ENCODE measurements around the gene ATP10A. TPM values are rescaled to one million over a fixed set of nuclear protein-coding genes. Genes with fewer than 3 reads are reported as not detected.

ATP10A gene
- total RNA-seq, 1 experiment from 2014 or later: not detected

DNA sequence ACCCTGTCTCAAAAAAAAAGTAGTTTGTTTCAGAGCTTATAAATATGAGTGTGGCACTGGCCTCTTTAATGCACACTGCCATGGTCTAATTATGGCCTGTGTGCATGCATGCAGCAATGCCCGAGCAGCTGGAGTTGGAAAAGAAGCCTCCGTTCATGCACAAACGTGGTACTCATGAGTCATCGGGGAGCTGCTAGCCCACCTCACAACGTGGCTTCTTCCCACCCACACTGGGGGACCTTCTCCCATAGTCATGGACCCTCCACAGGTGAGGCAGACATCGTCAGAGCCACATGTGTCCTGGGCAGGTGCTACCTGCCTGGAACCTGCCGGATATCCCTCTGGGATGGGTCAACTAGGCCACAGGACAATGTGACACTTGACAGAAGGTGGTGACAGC lies 66.7 kb downstream of the ATP10A start:
- Histone ChIP-seq H3K4me3 (ENCODE audit: low read length) (no peak overlapping the region), H3K79me2 (ENCODE audit: low read length) (no peaks in the 10 kb centered on the region), H3K9me3 (ENCODE audit: low read length) (peaks cover 6% of the 10 kb centered on the region), H3K4me1 (ENCODE audit: low read length) (no peaks in the 10 kb centered on the region), H2AFZ (ENCODE audit: low read length) (no peak overlapping the region), H4K20me1 (ENCODE audit: insufficient read depth, low read depth, low read length) (no peaks in the 10 kb centered on the region), H3K9ac (ENCODE audit: low read length) (no peak overlapping the region), H3K27me3 (ENCODE audit: low read length) (no peaks in the 10 kb centered on the region), H3K27ac (ENCODE audit: low read length) (no peak overlapping the region), H3K36me3 (ENCODE audit: insufficient read depth, low read length) (no peaks in the 10 kb centered on the region), H3K4me2 (ENCODE audit: low read depth, low read length, poor library complexity, severe bottlenecking) (no peak overlapping the region), H3K9me2 (replicated peaks; ENCODE audit: insufficient read depth, low read length) (no peaks in the 10 kb centered on the region)
- DNase-seq: no peak

DNA sequence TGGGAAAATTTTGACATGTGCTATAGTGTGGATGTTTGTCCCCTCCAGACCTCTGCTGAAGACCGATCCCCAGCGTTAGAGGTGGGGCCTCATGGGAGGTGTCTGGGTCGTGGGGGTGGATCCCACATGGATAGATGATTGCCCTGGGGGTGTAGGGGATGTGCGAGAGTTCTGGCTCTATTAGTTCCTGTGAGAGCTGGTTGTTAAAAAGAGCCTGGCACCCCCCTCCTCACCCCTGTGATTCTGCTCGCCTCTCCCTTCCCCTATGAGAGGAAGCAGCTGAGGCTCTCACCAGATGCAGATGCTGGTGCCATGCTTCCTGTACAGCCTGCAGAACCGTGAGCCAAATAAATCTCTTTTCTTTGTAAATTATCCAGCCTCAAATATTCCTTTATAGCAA lies 67.4 kb downstream of the ATP10A start:
- peaks cover 6% of the 10 kb centered on the region for H3K9me3 ChIP-seq (ENCODE audit: low read length)
- no peak overlapping the region for H3K9ac ChIP-seq (ENCODE audit: low read length)
- no peaks in the 10 kb centered on the region for H3K36me3 ChIP-seq (ENCODE audit: insufficient read depth, low read length)
- H4K20me1 ChIP-seq (ENCODE audit: insufficient read depth, low read depth, low read length): no peaks in the 10 kb centered on the region
- H2AFZ ChIP-seq (ENCODE audit: low read length): no peak overlapping the region
- H3K4me2 ChIP-seq (ENCODE audit: low read depth, low read length, poor library complexity, severe bottlenecking): no peak overlapping the region
- H3K4me3 ChIP-seq (ENCODE audit: low read length): no peak overlapping the region
- no peaks in the 10 kb centered on the region for H3K4me1 ChIP-seq (ENCODE audit: low read length)
- no peaks in the 10 kb centered on the region for H3K79me2 ChIP-seq (ENCODE audit: low read length)
- H3K27ac ChIP-seq (ENCODE audit: low read length): no peak overlapping the region
- H3K27me3 ChIP-seq (ENCODE audit: low read length): no peaks in the 10 kb centered on the region
- DNase-seq: no peak
- H3K9me2 ChIP-seq (replicated peaks; ENCODE audit: insufficient read depth, low read length): no peaks in the 10 kb centered on the region

DNA sequence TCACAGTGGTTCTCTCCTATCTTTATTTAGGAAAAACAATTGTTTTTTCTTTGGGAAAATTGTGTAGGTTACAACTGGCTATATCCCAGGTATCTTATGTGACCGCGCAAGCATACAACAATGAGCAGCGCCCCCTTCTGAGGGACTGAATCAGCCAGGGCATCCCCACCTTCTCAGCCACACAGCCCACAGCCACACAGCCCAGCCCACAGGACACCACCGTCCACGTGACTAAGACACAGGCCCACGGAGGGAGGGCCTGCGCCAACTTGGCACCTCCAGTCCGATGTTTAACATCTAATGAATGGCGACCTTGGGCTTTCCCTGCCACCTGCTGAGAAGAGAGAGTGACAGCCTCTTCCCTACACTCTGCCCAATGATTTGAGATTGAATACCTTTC lies 68.1 kb downstream of the ATP10A start:
- H3K9me3 ChIP-seq (ENCODE audit: low read length): peaks cover 6% of the 10 kb centered on the region
- DNase-seq: no peak
- H3K4me1 ChIP-seq (ENCODE audit: low read length): no peaks in the 10 kb centered on the region
- H4K20me1 ChIP-seq (ENCODE audit: insufficient read depth, low read depth, low read length): no peaks in the 10 kb centered on the region
- H3K4me2 ChIP-seq (ENCODE audit: low read depth, low read length, poor library complexity, severe bottlenecking): no peak overlapping the region
- no peak overlapping the region for H3K4me3 ChIP-seq (ENCODE audit: low read length)
- no peaks in the 10 kb centered on the region for H3K79me2 ChIP-seq (ENCODE audit: low read length)
- H3K27me3 ChIP-seq (ENCODE audit: low read length): no peaks in the 10 kb centered on the region
- H3K9ac ChIP-seq (ENCODE audit: low read length): no peak overlapping the region
- H2AFZ ChIP-seq (ENCODE audit: low read length): no peak overlapping the region
- no peaks in the 10 kb centered on the region for H3K9me2 ChIP-seq (replicated peaks; ENCODE audit: insufficient read depth, low read length)
- no peaks in the 10 kb centered on the region for H3K36me3 ChIP-seq (ENCODE audit: insufficient read depth, low read length)
- H3K27ac ChIP-seq (ENCODE audit: low read length): no peak overlapping the region

DNA sequence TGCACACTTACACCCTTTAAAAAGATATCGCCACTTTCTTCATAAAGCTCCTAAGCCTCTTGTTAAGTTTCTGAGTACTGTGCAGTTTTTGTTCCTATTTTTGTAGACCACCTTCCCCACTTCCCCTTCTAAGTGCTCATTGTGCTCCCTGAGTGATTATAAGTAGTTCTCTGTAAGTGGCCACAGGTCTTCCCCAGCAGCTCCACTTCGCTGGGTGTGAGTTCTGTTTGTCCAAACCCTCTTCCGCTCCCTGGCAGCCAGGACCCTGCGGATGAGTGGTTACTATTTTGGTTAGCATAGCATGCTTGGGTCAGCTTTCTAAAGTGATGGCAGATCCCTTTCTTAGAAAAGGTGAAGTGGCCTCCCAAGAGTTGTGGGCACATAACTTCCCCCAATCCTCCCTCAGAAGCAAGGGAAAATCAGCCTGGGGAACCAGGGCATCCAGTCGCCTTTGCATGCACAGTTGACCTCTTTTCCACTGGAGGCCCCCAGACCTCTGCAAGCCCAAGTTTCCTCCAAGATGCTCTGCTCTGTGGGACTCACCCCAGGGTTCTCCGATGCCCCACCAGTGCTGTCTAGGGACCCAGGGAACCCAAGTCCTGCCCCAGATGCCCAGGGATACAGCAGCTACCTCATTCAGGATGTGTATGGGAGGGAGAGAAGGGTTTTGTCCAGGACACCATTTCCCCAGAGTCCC lies 69.6 kb downstream of the ATP10A start:
- H3K79me2 ChIP-seq (ENCODE audit: low read length): no peaks in the 10 kb centered on the region
- no peaks in the 10 kb centered on the region for H3K36me3 ChIP-seq (ENCODE audit: insufficient read depth, low read length)
- H4K20me1 ChIP-seq (ENCODE audit: insufficient read depth, low read depth, low read length): no peaks in the 10 kb centered on the region
- no peak for DNase-seq
- no peaks in the 10 kb centered on the region for H3K27me3 ChIP-seq (ENCODE audit: low read length)
- no peaks in the 10 kb centered on the region for H3K9me2 ChIP-seq (replicated peaks; ENCODE audit: insufficient read depth, low read length)
- no peak overlapping the region for H3K27ac ChIP-seq (ENCODE audit: low read length)
- H2AFZ ChIP-seq (ENCODE audit: low read length): no peak overlapping the region
- H3K4me1 ChIP-seq (ENCODE audit: low read length): no peaks in the 10 kb centered on the region
- no peak overlapping the region for H3K9ac ChIP-seq (ENCODE audit: low read length)
- H3K4me3 ChIP-seq (ENCODE audit: low read length): no peak overlapping the region
- H3K9me3 ChIP-seq (ENCODE audit: low read length): peaks cover 2% of the 10 kb centered on the region
- no peak overlapping the region for H3K4me2 ChIP-seq (ENCODE audit: low read depth, low read length, poor library complexity, severe bottlenecking)

DNA sequence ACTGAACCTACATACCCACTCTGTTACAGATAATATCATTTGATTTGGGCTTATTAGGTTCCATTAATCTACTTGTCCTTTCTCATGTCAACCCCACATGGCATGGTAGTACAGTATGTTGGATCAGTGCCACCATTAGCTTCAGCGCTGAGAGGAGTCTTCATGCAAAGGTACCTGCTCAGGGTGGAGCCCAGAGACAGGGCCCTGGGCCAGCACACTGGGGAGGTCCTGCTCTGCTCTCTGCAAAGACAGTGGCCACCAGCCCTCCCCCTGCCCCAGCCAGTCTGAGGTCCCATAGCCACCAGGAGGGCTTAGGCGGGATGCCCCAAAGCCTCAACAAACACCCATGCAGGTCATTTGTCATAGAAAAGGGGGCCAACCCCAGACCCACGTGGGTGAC lies 71.0 kb downstream of the ATP10A start:
- H3K27ac ChIP-seq (ENCODE audit: low read length): no peak overlapping the region
- no peaks in the 10 kb centered on the region for H3K36me3 ChIP-seq (ENCODE audit: insufficient read depth, low read length)
- H3K9ac ChIP-seq (ENCODE audit: low read length): no peak overlapping the region
- no peak for DNase-seq
- H3K4me3 ChIP-seq (ENCODE audit: low read length): no peak overlapping the region
- H2AFZ ChIP-seq (ENCODE audit: low read length): no peak overlapping the region
- no peaks in the 10 kb centered on the region for H3K9me2 ChIP-seq (replicated peaks; ENCODE audit: insufficient read depth, low read length)
- H3K4me2 ChIP-seq (ENCODE audit: low read depth, low read length, poor library complexity, severe bottlenecking): no peak overlapping the region
- no peaks in the 10 kb centered on the region for H3K4me1 ChIP-seq (ENCODE audit: low read length)
- no peaks in the 10 kb centered on the region for H4K20me1 ChIP-seq (ENCODE audit: insufficient read depth, low read depth, low read length)
- H3K27me3 ChIP-seq (ENCODE audit: low read length): no peaks in the 10 kb centered on the region
- H3K9me3 ChIP-seq (ENCODE audit: low read length): no peaks in the 10 kb centered on the region; the same call in 1 of the 2 replicates
- H3K79me2 ChIP-seq (ENCODE audit: low read length): no peaks in the 10 kb centered on the region

DNA sequence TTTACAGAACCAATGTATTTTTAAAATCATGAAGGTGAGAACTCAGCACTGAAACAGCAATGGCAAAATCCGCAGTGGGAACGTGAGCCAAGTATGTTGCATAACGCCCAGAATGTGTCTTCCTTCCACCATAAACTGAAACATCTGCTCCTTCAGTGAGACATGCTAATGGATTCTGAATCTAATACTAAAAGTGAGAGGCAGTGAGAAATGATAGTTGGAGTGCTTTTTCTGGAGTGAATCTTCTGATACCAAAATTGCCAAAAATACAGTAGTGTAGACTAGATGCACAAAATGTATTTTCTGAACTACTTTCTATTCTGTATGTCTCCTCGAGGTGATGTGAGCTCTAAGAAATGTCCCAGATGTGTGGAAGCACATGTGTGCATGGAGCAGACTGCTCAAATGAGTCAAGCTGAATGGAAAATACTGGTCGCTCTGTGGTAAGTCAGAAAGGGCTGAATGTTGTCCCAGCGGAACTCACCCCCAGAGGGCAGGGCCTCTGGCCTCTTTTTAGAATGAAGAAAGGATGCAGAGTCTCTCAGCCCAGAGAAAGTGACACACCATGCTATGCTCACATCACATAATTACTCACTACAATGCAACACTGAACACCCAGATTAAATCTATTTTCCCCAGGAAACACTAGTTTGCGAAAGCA lies 73.0 kb downstream of the ATP10A start:
- H3K4me3 ChIP-seq (ENCODE audit: low read length): no peak overlapping the region
- no peak for DNase-seq

DNA sequence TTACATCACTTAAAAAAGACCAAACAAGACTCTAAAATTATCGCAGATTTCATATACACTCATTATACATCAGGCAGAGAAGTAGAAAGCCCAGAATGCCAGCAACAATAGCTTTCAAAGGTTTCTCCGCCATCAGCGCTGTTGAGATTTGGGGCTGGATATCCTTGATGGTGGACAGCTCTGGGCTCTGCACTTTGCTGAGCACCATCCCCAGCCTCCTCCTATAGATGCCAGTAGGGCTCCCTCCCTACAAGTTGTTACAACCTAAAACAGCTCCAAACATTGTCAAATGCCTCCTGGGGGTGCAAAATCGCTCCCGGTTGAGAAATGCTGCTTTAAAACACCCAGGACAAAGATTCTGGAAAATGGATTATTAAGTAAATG lies 73.5 kb downstream of the ATP10A start:
- Histone ChIP-seq H3K27ac (ENCODE audit: low read length) (no peak overlapping the region), H3K9me2 (replicated peaks; ENCODE audit: insufficient read depth, low read length) (no peaks in the 10 kb centered on the region), H3K79me2 (ENCODE audit: low read length) (no peaks in the 10 kb centered on the region), H3K36me3 (ENCODE audit: insufficient read depth, low read length) (no peaks in the 10 kb centered on the region), H3K4me2 (ENCODE audit: low read depth, low read length, poor library complexity, severe bottlenecking) (no peak overlapping the region), H3K4me1 (ENCODE audit: low read length) (no peaks in the 10 kb centered on the region), H4K20me1 (ENCODE audit: insufficient read depth, low read depth, low read length) (no peaks in the 10 kb centered on the region), H3K4me3 (ENCODE audit: low read length) (no peak overlapping the region), H3K27me3 (ENCODE audit: low read length) (no peaks in the 10 kb centered on the region), H3K9ac (ENCODE audit: low read length) (no peak overlapping the region), H2AFZ (ENCODE audit: low read length) (no peak overlapping the region), H3K9me3 (ENCODE audit: low read length) (peaks cover 3% of the 10 kb centered on the region)
- DNase-seq: no peak

More for the DNA sequence above, 73.0 kb downstream of the ATP10A start:
- Histone ChIP-seq H3K9me3 (ENCODE audit: low read length) (peaks cover 1% of the 10 kb centered on the region), H3K4me2 (ENCODE audit: low read depth, low read length, poor library complexity, severe bottlenecking) (no peak overlapping the region), H2AFZ (ENCODE audit: low read length) (no peak overlapping the region), H3K9ac (ENCODE audit: low read length) (no peak overlapping the region), H3K9me2 (replicated peaks; ENCODE audit: insufficient read depth, low read length) (no peaks in the 10 kb centered on the region), H3K4me1 (ENCODE audit: low read length) (no peaks in the 10 kb centered on the region), H4K20me1 (ENCODE audit: insufficient read depth, low read depth, low read length) (no peaks in the 10 kb centered on the region), H3K27me3 (ENCODE audit: low read length) (no peaks in the 10 kb centered on the region), H3K27ac (ENCODE audit: low read length) (no peak overlapping the region), H3K36me3 (ENCODE audit: insufficient read depth, low read length) (no peaks in the 10 kb centered on the region), H3K79me2 (ENCODE audit: low read length) (no peaks in the 10 kb centered on the region)

DNA sequence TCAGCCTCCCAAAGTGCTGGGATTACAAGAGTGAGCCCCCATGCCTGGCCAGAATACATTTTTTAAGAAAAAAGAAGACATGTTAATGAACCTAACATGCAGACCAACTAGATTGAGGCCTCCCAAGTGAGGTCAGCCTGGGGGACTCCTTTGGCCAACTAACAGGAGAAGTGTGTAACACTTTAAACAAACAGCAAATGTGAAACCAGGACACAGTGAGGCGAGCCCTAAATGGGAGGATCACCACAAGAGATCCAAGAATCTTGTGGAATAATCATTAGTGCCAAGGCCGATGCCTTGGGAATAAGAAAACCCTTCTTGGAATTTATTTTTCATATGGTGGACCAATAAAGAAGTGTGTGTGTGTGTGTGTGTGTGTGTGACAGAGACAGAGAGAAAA lies 73.9 kb downstream of the ATP10A start:
- Histone ChIP-seq H3K9ac (ENCODE audit: low read length) (no peak overlapping the region), H4K20me1 (ENCODE audit: insufficient read depth, low read depth, low read length) (no peaks in the 10 kb centered on the region), H3K36me3 (ENCODE audit: insufficient read depth, low read length) (no peaks in the 10 kb centered on the region), H3K4me3 (ENCODE audit: low read length) (no peak overlapping the region), H2AFZ (ENCODE audit: low read length) (no peak overlapping the region), H3K27me3 (ENCODE audit: low read length) (no peaks in the 10 kb centered on the region), H3K79me2 (ENCODE audit: low read length) (no peaks in the 10 kb centered on the region), H3K4me1 (ENCODE audit: low read length) (no peaks in the 10 kb centered on the region), H3K4me2 (ENCODE audit: low read depth, low read length, poor library complexity, severe bottlenecking) (no peak overlapping the region), H3K9me3 (ENCODE audit: low read length) (peaks cover 3% of the 10 kb centered on the region; the same call in 1 of the 2 replicates), H3K27ac (ENCODE audit: low read length) (no peak overlapping the region), H3K9me2 (replicated peaks; ENCODE audit: insufficient read depth, low read length) (no peaks in the 10 kb centered on the region)
- no peak for DNase-seq

Data from Karpas-422 (cell line).